IPS-18a (cell line): ENCODE measurements around the gene GLG1.

Source experiments
- H3K27ac ChIP-seq: one replicate; pipeline ENCODE4 v1.5.1; 2013; ENCODE audit warnings: low read length
- H3K27me3 ChIP-seq: one replicate; pipeline ENCODE4 v1.6.1; 2013; ENCODE audit warnings: mild to moderate bottlenecking, low read length; ENCODE audit not compliant: control insufficient read depth, insufficient read depth
- H3K36me3 ChIP-seq: one replicate; pipeline ENCODE4 v1.6.1; 2013; ENCODE audit warnings: low read depth, low read length; ENCODE audit not compliant: control insufficient read depth
- H3K4me1 ChIP-seq: one replicate; pipeline ENCODE4 v1.6.1; 2013; ENCODE audit warnings: low read depth, low read length; ENCODE audit not compliant: control insufficient read depth
- H3K4me3 ChIP-seq: one replicate; pipeline ENCODE4 v1.5.1; 2013; ENCODE audit warnings: low read length
- H3K9ac ChIP-seq: one replicate; pipeline ENCODE4 v1.6.1; 2013; ENCODE audit warnings: mild to moderate bottlenecking, low read length, moderate library complexity
- H3K9me3 ChIP-seq: one replicate; pipeline ENCODE4 v1.6.1; 2013; ENCODE audit warnings: low read depth, low read length; ENCODE audit not compliant: control insufficient read depth

GLG1 gene

DNA sequence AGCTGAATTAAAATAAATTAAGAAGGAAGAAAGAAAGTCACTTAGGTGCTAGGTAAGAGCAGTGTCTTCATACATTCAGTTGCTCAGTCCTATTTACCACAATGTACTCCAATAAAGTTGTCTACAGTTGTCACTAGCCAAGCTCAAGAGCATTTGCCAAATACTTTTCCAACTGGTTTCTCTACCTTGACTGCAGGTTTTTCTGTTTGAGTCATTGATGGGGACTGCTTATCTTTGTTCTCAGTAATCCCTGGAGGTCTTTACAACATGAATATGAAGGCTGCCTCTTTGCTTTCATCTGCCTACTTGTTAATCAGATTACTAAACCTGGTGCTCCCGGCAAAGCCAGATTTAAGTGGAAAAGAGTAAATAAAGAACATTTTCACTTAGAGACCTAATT is 121.0 kb downstream of the GLG1 start:
- no peak overlapping the region for H3K9ac ChIP-seq
- no peaks in the 10 kb centered on the region for H3K27me3 ChIP-seq
- H3K9me3 ChIP-seq, result no peaks in the 10 kb centered on the region
- H3K36me3 ChIP-seq, result peaks cover 40% of the 10 kb centered on the region
- H3K4me1 ChIP-seq, result no peaks in the 10 kb centered on the region
- H3K27ac ChIP-seq, result no peak overlapping the region
- no peak overlapping the region for H3K4me3 ChIP-seq

DNA sequence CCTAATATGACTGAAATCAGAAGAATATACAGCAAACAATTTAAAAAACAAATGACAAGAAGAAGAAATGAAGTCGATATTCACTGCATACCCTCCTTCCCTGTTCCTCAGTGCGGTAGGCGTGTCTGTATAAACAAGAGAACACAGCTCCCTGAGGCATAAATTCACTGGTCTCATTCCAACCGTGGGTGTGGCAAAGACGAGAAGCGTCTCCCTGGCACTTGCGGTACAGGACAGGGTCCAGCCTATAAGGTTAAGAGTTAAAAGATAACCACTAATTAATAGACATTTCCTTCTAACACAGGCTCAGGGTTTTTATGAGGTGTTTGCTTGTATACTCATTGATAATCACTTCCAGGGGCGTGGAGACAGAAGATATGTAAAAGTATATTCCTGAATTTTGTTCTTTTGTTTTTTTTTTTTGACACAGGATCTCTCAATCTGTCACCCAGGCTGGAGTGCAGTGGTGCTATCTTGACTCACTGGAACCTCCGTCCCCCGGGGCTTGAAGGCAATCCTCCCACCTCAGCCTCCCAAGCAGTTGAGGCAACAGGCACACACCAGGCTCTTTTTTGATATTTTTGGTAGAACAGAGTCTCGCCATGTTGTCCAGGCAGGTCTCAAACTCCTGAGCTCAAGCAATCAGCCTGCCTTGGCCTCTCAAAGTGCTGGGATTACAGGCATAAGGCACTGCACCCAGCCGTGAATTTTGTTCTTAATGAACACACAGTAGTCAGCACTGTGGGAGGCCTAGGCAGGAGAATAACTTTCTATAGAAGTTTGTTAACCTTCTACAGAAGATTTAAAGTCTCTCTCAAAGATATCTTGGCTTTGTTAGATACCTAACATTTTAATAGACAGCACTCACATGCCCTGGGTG is 126.5 kb downstream of the GLG1 start:
- Histone ChIP-seq H3K9ac (no peak overlapping the region), H3K36me3 (peaks cover 53% of the 10 kb centered on the region), H3K4me1 (no peaks in the 10 kb centered on the region), H3K9me3 (no peaks in the 10 kb centered on the region), H3K27ac (no peak overlapping the region), H3K27me3 (no peaks in the 10 kb centered on the region), H3K4me3 (no peak overlapping the region)

DNA sequence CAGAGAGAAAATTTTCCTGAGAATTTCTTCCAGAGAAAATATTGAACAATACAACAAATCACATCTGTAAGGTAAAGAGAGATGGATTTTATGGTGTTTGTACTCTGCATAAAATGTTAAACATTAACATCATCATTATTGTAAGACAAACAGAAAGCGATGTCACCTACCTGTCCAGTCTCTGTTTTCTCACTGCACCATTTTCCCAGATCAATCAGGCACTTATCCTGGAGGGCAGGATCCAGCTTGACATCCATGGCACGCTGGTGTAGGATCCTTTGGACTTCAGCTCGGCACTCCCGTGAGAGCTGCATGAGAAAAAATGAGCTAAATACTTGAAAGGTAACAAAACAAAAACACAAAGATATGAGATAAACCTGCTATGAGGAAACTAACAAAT is 129.7 kb downstream of the GLG1 start:
- Histone ChIP-seq H3K4me1 (no peaks in the 10 kb centered on the region), H3K9ac (no peak overlapping the region), H3K36me3 (peaks cover 63% of the 10 kb centered on the region), H3K9me3 (no peaks in the 10 kb centered on the region), H3K27ac (no peak overlapping the region), H3K4me3 (no peak overlapping the region), H3K27me3 (no peaks in the 10 kb centered on the region)

DNA sequence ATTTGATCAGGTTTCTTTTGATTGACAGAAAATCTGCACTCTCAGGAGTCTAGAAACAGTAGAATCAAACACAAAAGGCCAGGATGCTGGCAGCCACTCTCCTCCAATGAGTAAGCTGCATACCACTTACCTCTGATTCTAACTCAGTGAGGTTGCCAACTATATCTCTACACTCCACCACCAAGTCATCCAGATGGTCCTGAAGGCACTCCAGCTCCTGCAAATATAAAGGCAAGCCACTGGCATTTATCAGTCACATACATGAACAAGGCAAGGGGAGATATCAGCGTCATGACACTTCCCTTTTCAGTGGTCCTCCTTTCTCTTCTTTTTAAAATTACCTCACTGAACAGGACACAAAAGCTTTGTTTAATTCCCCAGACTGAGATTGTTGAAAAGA is 132.5 kb downstream of the GLG1 start:
- H3K36me3 ChIP-seq, result peaks cover 74% of the 10 kb centered on the region
- no peaks in the 10 kb centered on the region for H3K27me3 ChIP-seq
- no peak overlapping the region for H3K9ac ChIP-seq
- H3K4me1 ChIP-seq, result no peaks in the 10 kb centered on the region
- no peak overlapping the region for H3K4me3 ChIP-seq
- H3K27ac ChIP-seq, result no peak overlapping the region
- no peaks in the 10 kb centered on the region for H3K9me3 ChIP-seq

DNA sequence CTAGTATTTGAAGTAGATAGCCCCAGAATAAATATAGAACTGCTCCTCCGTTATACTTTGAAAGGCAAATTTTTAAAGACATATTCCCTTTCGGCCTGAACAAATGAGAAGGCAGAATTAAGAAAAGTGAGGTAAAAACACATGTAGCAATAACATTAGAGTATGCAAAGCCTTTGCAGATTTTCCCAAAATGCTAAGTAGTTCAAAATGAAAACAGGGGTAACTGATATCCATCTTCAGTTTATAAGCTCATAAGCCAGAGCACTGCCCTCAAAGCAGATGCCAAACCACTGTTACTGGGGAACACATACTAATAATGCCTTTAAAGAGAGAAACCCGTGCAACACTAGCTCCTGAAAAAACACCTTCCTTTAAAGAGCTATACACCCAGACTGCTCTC is 134.4 kb downstream of the GLG1 start:
- Histone ChIP-seq H3K9ac (no peak overlapping the region), H3K4me3 (no peak overlapping the region), H3K27ac (no peak overlapping the region), H3K4me1 (no peaks in the 10 kb centered on the region), H3K36me3 (peaks cover 85% of the 10 kb centered on the region), H3K9me3 (no peaks in the 10 kb centered on the region), H3K27me3 (no peaks in the 10 kb centered on the region)

DNA sequence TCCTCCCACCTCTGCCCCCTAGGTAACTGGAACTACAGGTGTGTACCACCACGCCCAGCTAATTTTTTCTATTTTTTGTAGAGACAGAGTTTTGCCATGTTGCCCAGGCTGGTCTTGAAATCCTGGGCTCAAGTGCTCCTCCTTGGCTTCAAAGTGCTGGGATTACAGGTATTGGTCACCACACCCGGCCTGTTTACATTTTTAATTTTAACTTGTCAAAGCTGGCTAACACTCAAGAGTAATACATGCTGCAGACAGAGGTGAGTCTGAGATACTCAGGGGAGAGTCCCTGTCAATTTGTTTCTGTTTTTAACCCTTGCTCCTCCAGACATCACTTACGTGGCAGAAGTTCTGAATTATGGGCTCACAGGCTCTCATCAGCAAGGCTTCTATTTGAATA is 134.9 kb downstream of the GLG1 start:
- no peaks in the 10 kb centered on the region for H3K9me3 ChIP-seq
- no peaks in the 10 kb centered on the region for H3K4me1 ChIP-seq
- H3K27me3 ChIP-seq, result no peaks in the 10 kb centered on the region
- no peak overlapping the region for H3K9ac ChIP-seq
- H3K36me3 ChIP-seq, result peaks cover 86% of the 10 kb centered on the region
- no peak overlapping the region for H3K4me3 ChIP-seq
- no peak overlapping the region for H3K27ac ChIP-seq

DNA sequence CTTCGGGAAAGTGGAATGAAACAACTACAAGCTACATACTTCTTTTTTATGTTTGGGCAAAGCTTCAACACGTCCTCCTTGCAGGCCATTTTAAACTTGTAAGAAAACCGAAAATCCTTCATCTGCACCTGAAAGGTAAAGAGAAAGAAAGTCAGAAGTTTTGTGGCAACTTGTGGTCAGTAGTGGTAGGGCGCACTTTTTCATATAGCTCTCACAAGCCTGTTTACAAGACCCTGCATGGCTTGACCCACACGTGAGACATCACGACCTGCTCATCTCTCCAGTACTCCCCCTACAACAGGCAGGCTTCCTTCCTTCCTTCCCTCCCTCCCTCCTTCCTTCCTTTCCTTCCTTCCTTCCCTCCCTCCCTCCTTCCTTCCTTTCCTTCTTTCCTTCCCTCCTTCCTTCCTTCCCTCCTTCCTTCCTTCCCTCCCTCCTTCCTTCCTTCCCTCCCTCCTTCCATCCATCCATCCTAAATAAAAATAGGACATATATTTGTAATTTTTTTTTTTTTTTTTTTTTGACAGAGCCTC is 136.9 kb downstream of the GLG1 start:
- no peak overlapping the region for H3K4me3 ChIP-seq
- H3K36me3 ChIP-seq, result peaks cover 84% of the 10 kb centered on the region
- H3K9me3 ChIP-seq, result no peaks in the 10 kb centered on the region
- H3K27ac ChIP-seq, result no peak overlapping the region
- H3K9ac ChIP-seq, result no peak overlapping the region
- no peaks in the 10 kb centered on the region for H3K4me1 ChIP-seq
- H3K27me3 ChIP-seq, result no peaks in the 10 kb centered on the region

DNA sequence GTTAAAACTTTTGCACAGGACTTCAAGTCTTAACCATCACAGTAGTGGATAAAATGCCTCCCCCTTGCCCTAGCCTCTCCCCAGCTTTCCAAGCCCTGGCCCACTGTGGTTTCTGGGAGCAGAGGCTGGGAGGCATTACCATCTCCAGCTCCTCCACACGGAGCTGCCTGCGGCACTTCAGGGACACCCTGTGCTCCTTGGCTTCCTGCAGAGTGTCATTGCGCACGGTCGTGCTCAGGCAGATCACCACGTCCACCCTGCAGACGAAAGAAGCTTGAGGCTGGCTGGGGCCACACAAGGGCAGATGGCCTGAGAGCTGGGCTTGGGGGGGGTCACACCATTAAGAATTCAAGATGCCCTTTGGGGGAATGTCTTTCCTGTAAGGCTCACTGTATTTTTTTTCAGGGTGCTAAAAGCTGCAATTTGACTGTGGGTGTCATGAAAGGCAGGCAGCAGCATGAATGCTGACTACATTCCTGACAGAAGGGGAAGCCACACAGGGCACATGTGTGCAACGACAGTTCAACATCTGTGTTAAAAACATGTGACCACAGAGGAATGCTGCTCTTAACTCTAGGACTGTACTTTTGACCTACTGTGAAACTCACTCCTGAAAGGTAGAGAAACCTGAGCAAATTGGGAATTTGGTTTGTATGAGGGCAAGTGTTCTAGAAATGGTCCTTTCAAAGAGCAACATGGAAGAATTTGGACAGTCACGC is 137.9 kb downstream of the GLG1 start:
- Histone ChIP-seq H3K27ac (no peak overlapping the region), H3K9ac (no peak overlapping the region), H3K9me3 (no peaks in the 10 kb centered on the region), H3K36me3 (peaks cover 83% of the 10 kb centered on the region), H3K27me3 (no peaks in the 10 kb centered on the region), H3K4me1 (no peaks in the 10 kb centered on the region), H3K4me3 (no peak overlapping the region)

DNA sequence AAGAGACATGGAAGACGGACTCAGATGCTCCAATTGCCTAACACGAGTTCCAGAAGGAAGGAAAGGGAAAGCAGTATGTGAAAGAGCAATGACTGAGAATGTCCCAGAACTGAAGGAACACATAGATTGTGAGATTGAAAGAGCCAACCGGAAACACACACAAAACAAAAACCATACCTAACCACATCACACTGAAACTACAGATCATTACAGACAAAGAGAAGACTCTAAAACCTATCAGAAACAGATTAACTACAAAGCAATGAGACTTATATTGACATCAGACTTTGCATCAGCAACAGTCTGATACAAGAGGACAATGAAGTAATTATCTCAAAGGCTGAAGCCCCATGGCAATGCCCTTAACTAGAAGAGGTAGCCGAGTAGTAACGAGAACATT is 140.0 kb downstream of the GLG1 start:
- H3K27me3 ChIP-seq, result no peaks in the 10 kb centered on the region
- H3K36me3 ChIP-seq, result peaks cover 88% of the 10 kb centered on the region
- H3K27ac ChIP-seq, result no peak overlapping the region
- no peaks in the 10 kb centered on the region for H3K9me3 ChIP-seq
- no peak overlapping the region for H3K4me3 ChIP-seq
- H3K9ac ChIP-seq, result no peak overlapping the region
- H3K4me1 ChIP-seq, result no peaks in the 10 kb centered on the region

DNA sequence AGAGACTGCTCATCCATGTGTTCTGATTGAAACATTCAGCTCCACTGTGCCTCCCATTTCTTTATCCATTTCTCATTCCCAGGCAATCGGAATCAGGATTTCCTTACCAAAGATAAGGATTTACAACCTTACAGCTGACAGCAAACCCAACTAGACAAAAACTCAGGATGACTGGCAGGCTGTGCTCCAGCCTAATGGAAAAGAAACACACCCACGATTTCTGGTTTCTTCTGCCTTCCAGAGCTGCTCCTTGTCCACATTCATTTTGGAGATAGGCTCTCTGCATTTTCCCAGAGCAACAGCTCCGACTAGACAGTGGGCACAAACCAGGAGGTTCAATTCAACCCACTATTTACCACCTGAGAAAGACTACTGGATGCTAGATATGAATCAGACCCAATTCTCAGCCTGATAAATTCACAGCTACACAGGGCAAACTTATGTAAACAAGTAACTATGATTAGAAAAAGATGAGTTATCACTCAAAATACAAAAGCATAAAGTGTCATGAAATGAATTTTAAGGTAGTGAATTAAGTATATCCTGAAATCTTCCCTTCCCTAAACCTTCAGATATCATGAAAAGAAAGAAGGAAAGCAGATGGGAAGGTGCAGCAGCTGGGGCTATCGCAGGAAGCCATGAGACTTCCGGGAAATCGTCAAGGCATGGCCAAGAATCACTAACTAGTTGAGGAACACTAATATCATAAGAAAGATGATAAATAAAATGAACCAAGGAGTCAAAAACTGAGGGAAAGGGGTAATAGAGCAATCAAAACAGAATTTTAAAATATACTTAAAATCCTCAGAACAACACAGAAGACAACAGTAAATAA is 140.8 kb downstream of the GLG1 start:
- peaks cover 83% of the 10 kb centered on the region for H3K36me3 ChIP-seq
- H3K4me1 ChIP-seq, result no peaks in the 10 kb centered on the region
- no peak overlapping the region for H3K27ac ChIP-seq
- no peaks in the 10 kb centered on the region for H3K27me3 ChIP-seq
- no peaks in the 10 kb centered on the region for H3K9me3 ChIP-seq
- no peak overlapping the region for H3K9ac ChIP-seq
- no peak overlapping the region for H3K4me3 ChIP-seq

DNA sequence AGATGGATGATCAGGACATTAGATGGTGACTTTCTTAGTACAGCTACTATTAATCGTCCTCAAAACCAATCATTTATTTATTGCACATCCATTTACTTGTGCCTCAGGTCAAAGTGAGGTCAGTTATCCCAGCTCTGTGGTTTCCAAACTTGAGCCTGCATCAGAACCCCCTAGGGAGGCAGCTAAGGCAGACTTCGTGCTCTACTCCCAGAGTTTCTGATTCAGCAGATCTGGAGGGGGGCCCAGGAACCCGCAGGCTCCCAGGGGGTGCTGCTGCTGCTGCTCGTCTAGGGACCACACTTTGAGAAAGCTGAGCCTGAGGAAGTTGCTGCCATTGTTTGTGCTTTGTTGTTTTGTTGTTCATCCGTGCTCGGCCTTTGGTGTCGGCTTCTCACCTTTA is 141.6 kb downstream of the GLG1 start:
- Histone ChIP-seq H3K27me3 (no peaks in the 10 kb centered on the region), H3K4me1 (no peaks in the 10 kb centered on the region), H3K4me3 (no peak overlapping the region), H3K9ac (no peak overlapping the region), H3K27ac (no peak overlapping the region), H3K36me3 (peaks cover 86% of the 10 kb centered on the region), H3K9me3 (no peaks in the 10 kb centered on the region)
